Neural progenitor cell (in vitro differentiated cells): ENCODE measurements around the gene GPC4. TPM values are rescaled to one million over a fixed set of nuclear protein-coding genes. Genes with fewer than 3 reads are reported as not detected.

ENCODE experiments used
- DNase-seq: peaks from one replicate; pipeline ENCODE4 v3.0.0-alpha.2; 2016; ENCODE audit warnings: low spot score
- H2AFZ ChIP-seq: fragments of 200-600 bp; sonication (generic); replicated peaks from 2 replicates; pipeline ENCODE4 v1.6.1; 2016; ENCODE audit warnings: antibody characterized with exemption
- H3F3A ChIP-seq: fragments of 200-600 bp; sonication (generic); 2 replicates; pipeline ENCODE4 v1.6.1; 2016; ENCODE audit warnings: antibody characterized with exemption, low read depth
- H3K27ac ChIP-seq: fragments of 200-600 bp; sonication (generic); 2 replicates; pipeline ENCODE4 v1.5.1; 2016; ENCODE audit warnings: mild to moderate bottlenecking
- H3K27me3 ChIP-seq: fragments of 200-600 bp; sonication (generic); 2 replicates; pipeline ENCODE4 v1.6.1; 2016; ENCODE audit warnings: mild to moderate bottlenecking, moderate library complexity
- H3K36me3 ChIP-seq: fragments of 200-600 bp; sonication (generic); 2 replicates; pipeline ENCODE4 v1.5.1; 2016
- H3K4me1 ChIP-seq: fragments of 200-600 bp; sonication (generic); 2 replicates; pipeline ENCODE4 v1.6.1; 2016; ENCODE audit warnings: mixed run types
- H3K4me2 ChIP-seq: fragments of 200-600 bp; sonication (generic); 2 replicates; pipeline ENCODE4 v1.6.1; 2016
- H3K4me3 ChIP-seq: fragments of 200-600 bp; sonication (generic); 2 replicates; pipeline ENCODE4 v1.5.1; 2016
- H3K79me2 ChIP-seq: fragments of 200-600 bp; sonication (generic); 2 replicates; pipeline ENCODE4 v1.6.1; 2016; ENCODE audit warnings: low read depth
- H3K9ac ChIP-seq: fragments of 200-600 bp; sonication (generic); 2 replicates; pipeline ENCODE4 v1.6.1; 2016
- H3K9me3 ChIP-seq: fragments of 200-600 bp; sonication (generic); 2 replicates; pipeline ENCODE4 v1.5.1; 2016; ENCODE audit warnings: low read depth
- H4K20me1 ChIP-seq: fragments of 200-600 bp; sonication (generic); 2 replicates; pipeline ENCODE4 v1.6.1; 2016; ENCODE audit warnings: low read depth
- H3K27ac Mint-ChIP-seq: 3 replicates; pipeline ENCODE4 v1.8.0; 2021; ENCODE audit warnings: mixed read lengths
- H3K27me3 Mint-ChIP-seq: 2 replicates; pipeline ENCODE4 v1.8.0; 2022; ENCODE audit warnings: low read depth, mild to moderate bottlenecking, inconsistent platforms, moderate library complexity, mixed read lengths; ENCODE audit not compliant: insufficient read depth
- H3K36me3 Mint-ChIP-seq: 3 replicates; pipeline ENCODE4 v1.8.0; 2021; ENCODE audit warnings: mixed read lengths
- H3K4me1 Mint-ChIP-seq: 3 replicates; pipeline ENCODE4 v1.8.0; 2021; ENCODE audit warnings: mixed read lengths
- H3K4me3 Mint-ChIP-seq: 3 replicates; pipeline ENCODE4 v1.8.0; 2021; ENCODE audit warnings: mild to moderate bottlenecking, moderate library complexity, mixed read lengths
- H3K9me3 Mint-ChIP-seq: 3 replicates; pipeline ENCODE4 v1.8.0; 2020; ENCODE audit warnings: mixed read lengths
- EZH2 ChIP-seq: fragments of 200-600 bp; sonication (generic); IDR thresholded peaks from 2 replicates; pipeline ENCODE4 v1.6.1; 2017; ENCODE audit warnings: antibody characterized with exemption, mild to moderate bottlenecking, moderate library complexity
- EZH2phosphoT487 ChIP-seq: fragments of 200-600 bp; sonication (generic); IDR thresholded peaks from 2 replicates; pipeline ENCODE4 v1.6.1; 2017; ENCODE audit warnings: antibody characterized with exemption
- total RNA-seq: library from RNA; depleted of rRNA; stranded (reverse); fragments of >200 nt; gene quantifications from 2 replicates; pipeline ENCODE4 v1.2.3, GENCODE V29; 2015; ENCODE audit warnings: low replicate concordance
- TF ChIP-seq, protein P1 (sequence below): fragments of 200-600 bp; sonication (generic); IDR thresholded peaks from 2 replicates; pipeline ENCODE4 v1.5.1; 2017; ENCODE audit warnings: antibody characterized with exemption, mild to moderate bottlenecking

The GPC4 gene
- total RNA-seq, 1 donor from 2014 or later: 23.6 TPM

DNA sequence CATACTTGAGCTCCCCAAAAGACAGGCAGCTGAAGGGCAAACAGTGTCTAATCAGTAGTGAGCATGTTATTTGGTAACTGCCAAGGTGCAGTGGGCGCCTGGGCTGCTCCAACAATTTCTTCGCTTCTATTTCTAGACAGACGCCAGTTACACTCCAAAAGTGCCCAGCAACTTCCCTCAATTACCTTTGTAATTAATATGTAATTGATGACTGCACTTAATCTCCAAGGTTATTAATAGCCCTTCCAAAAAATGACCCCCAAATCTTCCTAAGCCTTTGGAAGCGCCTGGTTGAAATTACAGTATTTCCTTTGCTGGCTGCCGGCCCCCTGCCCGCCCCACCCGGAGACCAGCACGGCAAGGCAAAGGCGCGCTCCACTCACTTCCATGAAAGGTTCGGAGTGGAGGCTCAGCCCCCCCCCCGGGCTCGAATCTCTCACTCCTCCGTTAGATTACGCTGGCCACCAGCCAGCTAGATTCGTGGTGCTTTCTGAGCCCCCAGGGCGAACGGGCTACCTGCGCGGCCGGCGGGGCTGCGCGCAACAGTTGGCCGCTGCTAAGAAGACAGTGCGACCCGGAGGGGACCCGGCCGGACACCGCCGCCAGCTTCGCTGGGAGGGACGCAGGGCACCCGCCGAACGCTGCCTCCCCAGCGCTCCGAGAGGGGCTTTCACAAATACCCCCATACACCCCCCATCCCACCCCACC, 1.9 kb downstream of the GPC4 start:
- Histone ChIP-seq H3K79me2 (peaks cover 67% of the 10 kb centered on the region), H4K20me1 (peaks cover 33% of the 10 kb centered on the region), H3F3A (peaks cover 18% of the 10 kb centered on the region), H3K4me3 (peak overlapping the region; percentile 74), H3K27ac (no peak overlapping the region), H3K9ac (no peak overlapping the region), H3K27me3 (no peaks in the 10 kb centered on the region), H3K36me3 (no peaks in the 10 kb centered on the region), H2AFZ (no peak overlapping the region), H3K4me2 (peak overlapping the region; percentile 87), H3K4me1 (peaks cover 21% of the 10 kb centered on the region), H3K9me3 (no peaks in the 10 kb centered on the region)
- TF ChIP-seq EZH2phosphoT487: no peak
- TF ChIP-seq, protein P1, sequence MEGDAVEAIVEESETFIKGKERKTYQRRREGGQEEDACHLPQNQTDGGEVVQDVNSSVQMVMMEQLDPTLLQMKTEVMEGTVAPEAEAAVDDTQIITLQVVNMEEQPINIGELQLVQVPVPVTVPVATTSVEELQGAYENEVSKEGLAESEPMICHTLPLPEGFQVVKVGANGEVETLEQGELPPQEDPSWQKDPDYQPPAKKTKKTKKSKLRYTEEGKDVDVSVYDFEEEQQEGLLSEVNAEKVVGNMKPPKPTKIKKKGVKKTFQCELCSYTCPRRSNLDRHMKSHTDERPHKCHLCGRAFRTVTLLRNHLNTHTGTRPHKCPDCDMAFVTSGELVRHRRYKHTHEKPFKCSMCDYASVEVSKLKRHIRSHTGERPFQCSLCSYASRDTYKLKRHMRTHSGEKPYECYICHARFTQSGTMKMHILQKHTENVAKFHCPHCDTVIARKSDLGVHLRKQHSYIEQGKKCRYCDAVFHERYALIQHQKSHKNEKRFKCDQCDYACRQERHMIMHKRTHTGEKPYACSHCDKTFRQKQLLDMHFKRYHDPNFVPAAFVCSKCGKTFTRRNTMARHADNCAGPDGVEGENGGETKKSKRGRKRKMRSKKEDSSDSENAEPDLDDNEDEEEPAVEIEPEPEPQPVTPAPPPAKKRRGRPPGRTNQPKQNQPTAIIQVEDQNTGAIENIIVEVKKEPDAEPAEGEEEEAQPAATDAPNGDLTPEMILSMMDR: no peak
- no peak for TF ChIP-seq EZH2
- H3K27ac Mint-ChIP-seq: peak overlapping the region; percentile 88
- peak; percentile 45 for DNase-seq
- no peaks in the 10 kb centered on the region for H3K9me3 Mint-ChIP-seq
- peak overlapping the region; percentile 94 for H3K4me3 Mint-ChIP-seq
- peaks cover 11% of the 10 kb centered on the region for H3K36me3 Mint-ChIP-seq
- H3K27me3 Mint-ChIP-seq: peaks cover 21% of the 10 kb centered on the region
- H3K4me1 Mint-ChIP-seq: peaks cover 50% of the 10 kb centered on the region

DNA sequence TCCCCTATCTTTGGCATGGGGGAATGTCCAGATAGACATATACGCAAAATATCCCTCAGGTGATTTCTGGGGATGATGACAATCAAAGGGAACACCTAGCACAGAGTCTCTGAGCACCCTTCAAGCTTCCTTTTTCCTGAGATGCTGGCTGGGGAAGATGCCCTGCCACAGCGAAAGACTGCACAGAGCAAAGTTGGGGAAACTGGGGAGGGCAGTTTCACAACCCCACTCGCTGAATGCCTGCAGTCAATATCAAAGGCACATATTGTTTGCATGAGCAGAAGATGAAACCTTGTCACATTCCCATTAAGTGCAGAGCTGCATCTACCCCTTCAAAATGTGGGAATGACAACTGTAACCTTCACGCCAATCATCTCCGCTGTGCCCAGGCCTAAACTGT, 2.6 kb downstream of the GPC4 start:
- H3K4me2 ChIP-seq: peak overlapping the region; percentile 87
- H3K27me3 Mint-ChIP-seq: peaks cover 14% of the 10 kb centered on the region

GRCh38 chrX:133412246-133412645, 3.0 kb downstream of the GPC4 start:
- Histone ChIP-seq H2AFZ (no peak overlapping the region), H3F3A (peaks cover 18% of the 10 kb centered on the region), H3K9ac (no peak overlapping the region), H3K79me2 (peaks cover 78% of the 10 kb centered on the region), H3K27ac (no peak overlapping the region), H3K4me3 (peak overlapping the region; percentile 74), H3K4me2 (peak overlapping the region; percentile 87), H3K9me3 (no peaks in the 10 kb centered on the region), H3K36me3 (no peaks in the 10 kb centered on the region), H4K20me1 (peaks cover 36% of the 10 kb centered on the region), H3K27me3 (no peaks in the 10 kb centered on the region), H3K4me1 (peaks cover 27% of the 10 kb centered on the region)
- peak overlapping the region; percentile 94 for H3K4me3 Mint-ChIP-seq
- no peaks in the 10 kb centered on the region for H3K9me3 Mint-ChIP-seq
- DNase-seq: peak; percentile 55
- H3K36me3 Mint-ChIP-seq: peaks cover 17% of the 10 kb centered on the region
- peak overlapping the region; percentile 88 for H3K27ac Mint-ChIP-seq
- peaks cover 54% of the 10 kb centered on the region for H3K4me1 Mint-ChIP-seq
- TF ChIP-seq EZH2: no peak
- no peak for TF ChIP-seq EZH2phosphoT487
- TF ChIP-seq, protein P1: no peak
- H3K27me3 Mint-ChIP-seq: peaks cover 9% of the 10 kb centered on the region

More for the DNA sequence above, 2.6 kb downstream of the GPC4 start:
- H3K9me3 Mint-ChIP-seq: no peaks in the 10 kb centered on the region
- peaks cover 54% of the 10 kb centered on the region for H3K4me1 Mint-ChIP-seq
- Histone ChIP-seq H3K79me2 (peaks cover 74% of the 10 kb centered on the region), H3K36me3 (no peaks in the 10 kb centered on the region), H3K4me3 (peak overlapping the region; percentile 74), H3K9me3 (no peaks in the 10 kb centered on the region), H3K27me3 (no peaks in the 10 kb centered on the region), H3K4me1 (peaks cover 24% of the 10 kb centered on the region), H3K9ac (no peak overlapping the region), H3K27ac (no peak overlapping the region), H2AFZ (no peak overlapping the region), H3F3A (peaks cover 18% of the 10 kb centered on the region), H4K20me1 (peaks cover 33% of the 10 kb centered on the region)
- TF ChIP-seq EZH2 (no peak), EZH2phosphoT487 (no peak)
- TF ChIP-seq, protein P1: no peak
- no peak for DNase-seq
- H3K36me3 Mint-ChIP-seq: peaks cover 13% of the 10 kb centered on the region
- peak overlapping the region; percentile 94 for H3K4me3 Mint-ChIP-seq
- peak overlapping the region; percentile 88 for H3K27ac Mint-ChIP-seq
